CD4-positive, alpha-beta T cell (primary cell): ENCODE measurements around the gene NPAS3. TPM values are rescaled to one million over a fixed set of nuclear protein-coding genes. Genes with fewer than 3 reads are reported as not detected.

Experiments
- ATAC-seq: fragments of 200-7000 bp; cut with Tn5 transposase; one replicate; pipeline ENCODE4 v1.10.0; 2022; ENCODE audit warnings: mild to moderate bottlenecking; ENCODE audit not compliant: poor library complexity
- CTCF ChIA-PET: fragments of 350-600 bp; sonication (Branson Sonifier 250); formaldehyde crosslinking; loops from one replicate; lab custom pipeline; 2021; ENCODE audit warnings: antibody characterized with exemption, inconsistent platforms; lab: Charles Lee
- POLR2A ChIA-PET: fragments of 350-600 bp; sonication (Branson Sonifier 250); formaldehyde crosslinking; loops from one replicate; lab custom pipeline; 2021; ENCODE audit warnings: antibody characterized with exemption, inconsistent platforms; lab: Charles Lee
- DNase-seq, 14 experiments: peaks; one replicate each; pipeline ENCODE4 v3.0.0-alpha.2; 2013 to 2020; ENCODE audit warnings: mixed read lengths in 2 of 14
- H3K27ac ChIP-seq, 2 donors: one replicate each; pipeline versions ENCODE4 v1.5.1 to v1.7.0; 2013; ENCODE audit warnings: low read length in 2 of 2, low read depth in 1 of 2, mild to moderate bottlenecking in 1 of 2
- H3K27me3 ChIP-seq, 2 experiments: 1 replicate in 1 of 2; 2 replicates in 1 of 2; pipeline versions ENCODE4 v1.6.1 to v1.7.0; 2013; ENCODE audit warnings: low read length in 2 of 2, control low read depth in 1 of 2, mild to moderate bottlenecking in 1 of 2, moderate library complexity in 1 of 2; ENCODE audit not compliant: insufficient read depth in 2 of 2, control insufficient read depth in 1 of 2
- H3K36me3 ChIP-seq: one replicate; pipeline ENCODE4 v1.6.1; 2013; ENCODE audit warnings: low read length, control low read depth; ENCODE audit not compliant: insufficient read depth
- H3K4me1 ChIP-seq: one replicate; pipeline ENCODE4 v1.6.1; 2013; ENCODE audit warnings: low read length, control low read depth; ENCODE audit not compliant: insufficient read depth
- H3K4me3 ChIP-seq: one replicate; pipeline ENCODE4 v1.5.1; 2013; ENCODE audit warnings: mild to moderate bottlenecking, low read length, moderate library complexity
- H3K9me3 ChIP-seq, 2 experiments: 1 replicate in 1 of 2; 2 replicates in 1 of 2; pipeline versions ENCODE4 v1.6.1 to v1.7.0; 2013; ENCODE audit warnings: low read length in 2 of 2, mild to moderate bottlenecking in 2 of 2, control low read depth in 1 of 2, moderate library complexity in 1 of 2; ENCODE audit not compliant: control insufficient read depth in 1 of 2, insufficient read depth in 1 of 2
- H3K27ac Mint-ChIP-seq: one replicate; pipeline ENCODE4 v1.8.0; 2020; ENCODE audit warnings: mixed read lengths
- H3K27me3 Mint-ChIP-seq: one replicate; pipeline ENCODE4 v1.8.0; 2021; ENCODE audit warnings: mixed read lengths
- H3K36me3 Mint-ChIP-seq: one replicate; pipeline ENCODE4 v1.8.0; 2021; ENCODE audit warnings: low read depth, mixed read lengths
- H3K4me1 Mint-ChIP-seq: one replicate; pipeline ENCODE4 v1.8.0; 2021; ENCODE audit warnings: low read depth, mixed read lengths
- H3K4me3 Mint-ChIP-seq: one replicate; pipeline ENCODE4 v1.8.0; 2020; ENCODE audit warnings: mild to moderate bottlenecking, mixed read lengths
- H3K9me3 Mint-ChIP-seq: one replicate; pipeline ENCODE4 v1.8.0; 2020; ENCODE audit warnings: mixed read lengths
- CTCF ChIP-seq: fragments of 200-600 bp; IDR thresholded peaks from one replicate; pipeline ENCODE4 v1.8.0; 2022; ENCODE audit warnings: antibody characterized with exemption, mild to moderate bottlenecking
- intact Hi-C, 2 experiments: fragments of 100-400 bp; cut with DNase I in 1 of 2; cut with micrococcal nuclease in 1 of 2; formaldehyde crosslinking; loops; one replicate each; pipeline versions ENCODE4 v1.15.1 to v1.9.0; 2023 to 2025; cut with DNase I, micrococcal nuclease
- total RNA-seq, 174 experiments: library from RNA in 2 of 174; stranded (reverse) in 2 of 174; gene quantifications; one replicate each; pipeline ENCODE4 v1.2.3 and lab custom pipeline; 2021 to 2026

NPAS3 gene
- total RNA-seq, 2 experiments from 2014 or later: not detected

DNA sequence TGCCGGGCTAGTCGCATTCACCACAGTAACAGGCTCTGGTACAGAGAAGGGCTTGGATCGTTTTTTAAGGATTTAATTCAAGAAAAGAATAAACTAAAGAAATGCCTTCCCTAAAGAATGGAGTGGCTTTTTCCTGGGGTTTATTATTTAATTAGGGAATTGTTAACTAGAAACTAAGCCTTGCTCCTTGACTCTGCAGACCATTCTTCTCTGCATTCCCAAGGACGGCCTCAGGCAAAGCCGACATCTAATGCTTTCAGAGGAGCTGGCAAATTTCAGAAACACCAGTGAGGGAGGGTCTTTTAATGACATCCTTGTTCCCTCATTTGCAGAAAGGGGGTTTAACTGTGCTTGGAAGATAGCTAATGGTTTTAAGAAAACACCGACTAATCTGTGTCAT, 838.2 kb downstream of the NPAS3 start:
- no peaks in the 10 kb centered on the region for H3K4me1 Mint-ChIP-seq
- POLR2A ChIA-PET: no interaction called here
- H3K4me3 Mint-ChIP-seq: no peak overlapping the region
- intact Hi-C loops: no loop called here
- H3K9me3 Mint-ChIP-seq: no peaks in the 10 kb centered on the region
- H3K36me3 Mint-ChIP-seq: no peaks in the 10 kb centered on the region
- H3K27ac Mint-ChIP-seq: no peak overlapping the region
- H3K27me3 Mint-ChIP-seq: no peaks in the 10 kb centered on the region
- Histone ChIP-seq H3K4me3 (no peak overlapping the region), H3K4me1 (no peaks in the 10 kb centered on the region), H3K27me3 (no peaks in the 10 kb centered on the region), H3K36me3 (no peaks in the 10 kb centered on the region), H3K9me3 (no peaks in the 10 kb centered on the region), H3K27ac (no peak overlapping the region)
- ATAC-seq: no peak
- DNase-seq: no peak
- CTCF ChIA-PET: no interaction called here
- no peak for TF ChIP-seq CTCF

GRCh38 chr14:33777681-33778080, 839.0 kb downstream of the NPAS3 start:
- H3K27ac Mint-ChIP-seq: no peak overlapping the region
- intact Hi-C loops: no loop called here
- H3K4me3 Mint-ChIP-seq: no peak overlapping the region
- Histone ChIP-seq H3K27me3 (no peaks in the 10 kb centered on the region), H3K4me3 (no peak overlapping the region), H3K27ac (no peak overlapping the region), H3K4me1 (no peaks in the 10 kb centered on the region), H3K9me3 (no peaks in the 10 kb centered on the region), H3K36me3 (no peaks in the 10 kb centered on the region)
- no peaks in the 10 kb centered on the region for H3K4me1 Mint-ChIP-seq
- TF ChIP-seq CTCF: no peak
- DNase-seq: no peak
- H3K9me3 Mint-ChIP-seq: no peaks in the 10 kb centered on the region
- no peaks in the 10 kb centered on the region for H3K36me3 Mint-ChIP-seq
- H3K27me3 Mint-ChIP-seq: no peaks in the 10 kb centered on the region
- no peak for ATAC-seq
- POLR2A ChIA-PET: no interaction called here
- CTCF ChIA-PET: no interaction called here

- no peak overlapping the region for H3K27ac Mint-ChIP-seq
- H3K4me1 ChIP-seq: no peaks in the 10 kb centered on the region
- TF ChIP-seq CTCF: no peak
- H3K36me3 Mint-ChIP-seq: no peaks in the 10 kb centered on the region
- POLR2A ChIA-PET: no interaction called here
- H3K27me3 Mint-ChIP-seq: peaks cover 9% of the 10 kb centered on the region
- DNase-seq (no peak), ATAC-seq (no peak)
- CTCF ChIA-PET: no interaction called here
- no peaks in the 10 kb centered on the region for H3K9me3 Mint-ChIP-seq
- no peaks in the 10 kb centered on the region for H3K9me3 ChIP-seq
- H3K36me3 ChIP-seq: no peaks in the 10 kb centered on the region
- H3K4me3 ChIP-seq: no peak overlapping the region
- no peaks in the 10 kb centered on the region for H3K4me1 Mint-ChIP-seq
- no peak overlapping the region for H3K4me3 Mint-ChIP-seq
- intact Hi-C loops: no loop called here
- no peak overlapping the region for H3K27ac ChIP-seq
- no peaks in the 10 kb centered on the region for H3K27me3 ChIP-seq
Measured at GRCh38 chr14:33780035-33780434, 841.4 kb downstream of the NPAS3 start.
